Activated T-cell treated with anti-CD3 and anti-CD28 coated beads, Interleukin-2, amount 50 U/mL, for 4 hours (primary cell): ENCODE results near the gene TLCD4. TPM values are rescaled to one million over a fixed set of nuclear protein-coding genes. Genes with fewer than 3 reads are reported as not detected.

Experiments
- ATAC-seq, 2 donors: fragments of 200-7000 bp; cut with Tn5 transposase; one replicate each; pipeline ENCODE4 v1.10.0; 2021
- DNase-seq: peaks from one replicate; pipeline ENCODE4 v3.0.0-alpha.2; 2020
- H3K27me3 Mint-ChIP-seq: one replicate; pipeline ENCODE4 v1.8.0; 2021; ENCODE audit warnings: low read depth, mixed read lengths
- H3K36me3 Mint-ChIP-seq: one replicate; pipeline ENCODE4 v1.8.0; 2022; ENCODE audit warnings: mixed read lengths; ENCODE audit not compliant: insufficient read depth
- H3K4me1 Mint-ChIP-seq: one replicate; pipeline ENCODE4 v1.8.0; 2021; ENCODE audit warnings: low read depth, mixed read lengths
- H3K4me3 Mint-ChIP-seq: one replicate; pipeline ENCODE4 v1.8.0; 2021; ENCODE audit warnings: mild to moderate bottlenecking, moderate library complexity, mixed read lengths
- H3K9me3 Mint-ChIP-seq: one replicate; pipeline ENCODE4 v1.8.0; 2021; ENCODE audit warnings: mixed read lengths
- total RNA-seq, 3 donors: library from RNA; stranded (reverse); gene quantifications; one replicate each; pipeline ENCODE4 v1.2.1, GENCODE V29; 2021

The TLCD4 gene
- total RNA-seq, 3 donors from 2014 or later, result 0.03 to 0.15 (median 0.03) TPM

GRCh38 chr1:95116580-95117206 lies 462 bp upstream of the TLCD4 start:
- H3K4me1 Mint-ChIP-seq, result peaks cover 7% of the 10 kb centered on the region
- peak overlapping the region; percentile 85 for H3K4me3 Mint-ChIP-seq
- peaks cover 43% of the 10 kb centered on the region for H3K27me3 Mint-ChIP-seq
- peak; percentile 60 to 62 for ATAC-seq
- no peaks in the 10 kb centered on the region for H3K36me3 Mint-ChIP-seq
- H3K9me3 Mint-ChIP-seq, result no peaks in the 10 kb centered on the region
- peak; percentile 46 for DNase-seq

- H3K4me1 Mint-ChIP-seq, result peaks cover 7% of the 10 kb centered on the region
- H3K9me3 Mint-ChIP-seq, result no peaks in the 10 kb centered on the region
- peak; percentile 5 for DNase-seq
- H3K4me3 Mint-ChIP-seq, result peak overlapping the region; percentile 83
- no peak for ATAC-seq
- H3K36me3 Mint-ChIP-seq, result no peaks in the 10 kb centered on the region
- H3K27me3 Mint-ChIP-seq, result peaks cover 51% of the 10 kb centered on the region
Observed at GRCh38 chr1:95118067-95118499, 928 bp downstream of the TLCD4 start.

- H3K4me1 Mint-ChIP-seq, result peaks cover 7% of the 10 kb centered on the region
- H3K9me3 Mint-ChIP-seq, result no peaks in the 10 kb centered on the region
- ATAC-seq, result no peak
- peaks cover 51% of the 10 kb centered on the region for H3K27me3 Mint-ChIP-seq
- no peaks in the 10 kb centered on the region for H3K36me3 Mint-ChIP-seq
- H3K4me3 Mint-ChIP-seq, result peak overlapping the region; percentile 27
- DNase-seq, result no peak
Observed at GRCh38 chr1:95118710-95119109, 1.6 kb downstream of the TLCD4 start.

GRCh38 chr1:95119273-95119672 lies 2.1 kb downstream of the TLCD4 start:
- ATAC-seq, result no peak
- DNase-seq, result no peak
- H3K27me3 Mint-ChIP-seq, result peaks cover 51% of the 10 kb centered on the region
- H3K4me3 Mint-ChIP-seq, result peak overlapping the region; percentile 5
- peaks cover 7% of the 10 kb centered on the region for H3K4me1 Mint-ChIP-seq
- H3K9me3 Mint-ChIP-seq, result no peaks in the 10 kb centered on the region
- no peaks in the 10 kb centered on the region for H3K36me3 Mint-ChIP-seq

GRCh38 chr1:95122151-95122697 lies 5.1 kb downstream of the TLCD4 start:
- Mint-ChIP-seq H3K9me3 (no peaks in the 10 kb centered on the region), H3K27me3 (peaks cover 49% of the 10 kb centered on the region), H3K36me3 (no peaks in the 10 kb centered on the region), H3K4me3 (no peak overlapping the region), H3K4me1 (peaks cover 4% of the 10 kb centered on the region)
- ATAC-seq, result no peak
- no peak for DNase-seq

GRCh38 chr1:95124342-95124741 lies 7.2 kb downstream of the TLCD4 start:
- H3K4me1 Mint-ChIP-seq, result no peaks in the 10 kb centered on the region
- ATAC-seq (no peak), DNase-seq (no peak)
- H3K4me3 Mint-ChIP-seq, result no peak overlapping the region
- H3K27me3 Mint-ChIP-seq, result peaks cover 33% of the 10 kb centered on the region
- no peaks in the 10 kb centered on the region for H3K9me3 Mint-ChIP-seq
- H3K36me3 Mint-ChIP-seq, result no peaks in the 10 kb centered on the region

GRCh38 chr1:95126366-95126765 lies 9.2 kb downstream of the TLCD4 start:
- no peaks in the 10 kb centered on the region for H3K9me3 Mint-ChIP-seq
- DNase-seq, result no peak
- H3K4me1 Mint-ChIP-seq, result no peaks in the 10 kb centered on the region
- H3K27me3 Mint-ChIP-seq, result peaks cover 22% of the 10 kb centered on the region
- ATAC-seq, result no peak
- no peaks in the 10 kb centered on the region for H3K36me3 Mint-ChIP-seq
- H3K4me3 Mint-ChIP-seq, result no peak overlapping the region

GRCh38 chr1:95126846-95127245 lies 9.7 kb downstream of the TLCD4 start:
- no peak for ATAC-seq
- no peak overlapping the region for H3K4me3 Mint-ChIP-seq
- no peaks in the 10 kb centered on the region for H3K36me3 Mint-ChIP-seq
- H3K9me3 Mint-ChIP-seq, result no peaks in the 10 kb centered on the region
- H3K27me3 Mint-ChIP-seq, result peaks cover 21% of the 10 kb centered on the region
- no peak for DNase-seq
- no peaks in the 10 kb centered on the region for H3K4me1 Mint-ChIP-seq

- H3K4me1 Mint-ChIP-seq, result no peaks in the 10 kb centered on the region
- H3K36me3 Mint-ChIP-seq, result no peaks in the 10 kb centered on the region
- peaks cover 15% of the 10 kb centered on the region for H3K27me3 Mint-ChIP-seq
- no peak overlapping the region for H3K4me3 Mint-ChIP-seq
- ATAC-seq (no peak), DNase-seq (no peak)
- H3K9me3 Mint-ChIP-seq, result no peaks in the 10 kb centered on the region
Observed at GRCh38 chr1:95127380-95127779, 10.2 kb downstream of the TLCD4 start.

- Mint-ChIP-seq H3K36me3 (no peaks in the 10 kb centered on the region), H3K4me1 (no peaks in the 10 kb centered on the region), H3K9me3 (no peaks in the 10 kb centered on the region), H3K4me3 (no peak overlapping the region), H3K27me3 (peaks cover 7% of the 10 kb centered on the region)
- ATAC-seq (no peak), DNase-seq (no peak)
Observed at GRCh38 chr1:95132762-95133161, 15.6 kb downstream of the TLCD4 start.

- Mint-ChIP-seq H3K9me3 (no peaks in the 10 kb centered on the region), H3K36me3 (no peaks in the 10 kb centered on the region), H3K4me1 (no peaks in the 10 kb centered on the region), H3K27me3 (peaks cover 7% of the 10 kb centered on the region), H3K4me3 (no peak overlapping the region)
- ATAC-seq (no peak), DNase-seq (no peak)
Observed at GRCh38 chr1:95133687-95134086, 16.5 kb downstream of the TLCD4 start.

- H3K9me3 Mint-ChIP-seq, result no peaks in the 10 kb centered on the region
- no peaks in the 10 kb centered on the region for H3K4me1 Mint-ChIP-seq
- no peaks in the 10 kb centered on the region for H3K36me3 Mint-ChIP-seq
- DNase-seq, result no peak
- H3K4me3 Mint-ChIP-seq, result no peak overlapping the region
- H3K27me3 Mint-ChIP-seq, result peaks cover 2% of the 10 kb centered on the region
- ATAC-seq, result no peak
Observed at GRCh38 chr1:95138223-95138622, 21.1 kb downstream of the TLCD4 start.

GRCh38 chr1:95139039-95139438 lies 21.9 kb downstream of the TLCD4 start:
- H3K9me3 Mint-ChIP-seq, result no peaks in the 10 kb centered on the region
- H3K4me3 Mint-ChIP-seq, result no peak overlapping the region
- peaks cover 2% of the 10 kb centered on the region for H3K27me3 Mint-ChIP-seq
- no peaks in the 10 kb centered on the region for H3K4me1 Mint-ChIP-seq
- DNase-seq (no peak), ATAC-seq (no peak)
- H3K36me3 Mint-ChIP-seq, result no peaks in the 10 kb centered on the region

GRCh38 chr1:95140791-95141190 lies 23.6 kb downstream of the TLCD4 start:
- H3K36me3 Mint-ChIP-seq, result no peaks in the 10 kb centered on the region
- H3K4me3 Mint-ChIP-seq, result no peak overlapping the region
- DNase-seq (no peak), ATAC-seq (no peak)
- H3K9me3 Mint-ChIP-seq, result no peaks in the 10 kb centered on the region
- H3K27me3 Mint-ChIP-seq, result peaks cover 2% of the 10 kb centered on the region
- no peaks in the 10 kb centered on the region for H3K4me1 Mint-ChIP-seq

GRCh38 chr1:95145493-95145892 lies 28.3 kb downstream of the TLCD4 start:
- Mint-ChIP-seq H3K4me1 (no peaks in the 10 kb centered on the region), H3K36me3 (no peaks in the 10 kb centered on the region), H3K27me3 (no peaks in the 10 kb centered on the region), H3K9me3 (no peaks in the 10 kb centered on the region), H3K4me3 (no peak overlapping the region)
- DNase-seq (no peak), ATAC-seq (no peak)
